ENCODE data around the gene TTLL10.

TTLL10 gene

DNA sequence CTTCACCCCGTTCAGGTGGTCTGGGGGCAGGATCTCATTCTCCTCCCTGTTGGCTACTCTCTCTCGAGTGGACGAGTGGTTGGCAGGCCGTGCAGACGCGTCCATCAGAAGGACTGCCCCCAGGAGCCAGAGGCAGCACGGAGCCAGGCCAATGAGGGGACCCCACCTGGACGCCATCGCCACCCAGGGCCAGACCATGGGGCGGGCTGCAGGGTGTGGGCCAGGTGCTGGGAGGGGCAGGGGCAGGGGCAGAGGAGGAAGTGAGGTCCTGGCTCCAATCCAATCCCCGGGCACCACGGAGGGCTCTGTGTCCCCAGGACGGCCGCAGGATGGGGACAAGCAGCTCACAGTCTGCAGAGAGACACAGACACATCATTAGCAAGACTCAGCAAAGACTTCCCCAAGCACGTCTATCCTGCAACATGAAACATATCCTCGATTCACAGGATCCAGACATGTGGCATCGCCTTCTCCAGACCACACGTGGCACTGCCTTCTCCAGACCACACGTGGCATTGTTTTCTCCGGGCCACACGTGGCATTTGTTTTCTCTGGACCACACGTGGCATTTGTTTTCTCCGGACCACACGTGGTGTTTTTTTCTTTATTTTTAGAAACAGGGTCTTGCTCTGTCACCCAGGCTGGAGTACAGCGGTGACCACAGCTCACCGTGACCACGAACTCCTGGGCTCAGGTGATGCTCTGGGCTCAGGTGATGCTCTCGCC is 55.1 kb downstream of the TTLL10 start:
- Histone ChIP-seq H2AFZ (ENCODE audit: low read depth, low read length) (no peak overlapping the region), H3K4me1 (ENCODE audit: insufficient read depth, low read length) (peaks cover 19% of the 10 kb centered on the region), H3K36me3 (ENCODE audit: insufficient read depth, low read length) (peaks cover 39% of the 10 kb centered on the region), H3K4me3 (ENCODE audit: low read length) (no peak overlapping the region), H3K9me3 (ENCODE audit: low read length) (peaks cover 2% of the 10 kb centered on the region), H3K27me3 (ENCODE audit: insufficient read depth, low read length) (no peaks in the 10 kb centered on the region)

DNA sequence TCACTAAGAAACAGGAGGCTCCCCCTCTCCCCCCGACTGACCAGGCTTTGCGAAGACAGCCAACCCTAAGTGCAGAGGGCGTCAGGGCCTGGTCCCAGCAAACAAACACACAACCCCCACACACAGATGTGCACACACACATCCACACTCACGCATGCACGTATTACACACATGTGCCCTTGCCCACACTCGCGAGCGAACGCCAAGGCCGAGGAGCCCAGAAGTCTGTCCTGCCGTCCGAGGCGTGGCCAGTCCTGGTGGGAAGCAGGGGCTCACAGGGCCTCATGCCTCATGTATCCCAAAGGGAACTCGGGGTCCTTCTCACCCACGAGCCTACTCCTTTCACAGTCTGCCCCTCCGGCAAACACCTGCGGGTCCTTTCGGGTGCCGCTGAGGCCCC is 56.1 kb downstream of the TTLL10 start:
- no peaks in the 10 kb centered on the region for H3K27me3 ChIP-seq (ENCODE audit: insufficient read depth, low read length)
- H3K36me3 ChIP-seq (ENCODE audit: insufficient read depth, low read length) = peaks cover 37% of the 10 kb centered on the region

GRCh38 chr1:1230656-1231399 is 57.1 kb downstream of the TTLL10 start:
- Histone ChIP-seq H3K27me3 (ENCODE audit: insufficient read depth, low read length) (no peaks in the 10 kb centered on the region), H3K36me3 (ENCODE audit: insufficient read depth, low read length) (peaks cover 31% of the 10 kb centered on the region), H3K4me3 (ENCODE audit: low read length) (peak overlapping the region; percentile 89), H3K4me1 (ENCODE audit: insufficient read depth, low read length) (peaks cover 19% of the 10 kb centered on the region), H3K9me3 (ENCODE audit: low read length) (peaks cover 2% of the 10 kb centered on the region), H2AFZ (ENCODE audit: low read depth, low read length) (peak overlapping the region; percentile 55)

More for the DNA sequence above, 56.1 kb downstream of the TTLL10 start:
- no peak overlapping the region for H2AFZ ChIP-seq (ENCODE audit: low read depth, low read length)
- peaks cover 19% of the 10 kb centered on the region for H3K4me1 ChIP-seq (ENCODE audit: insufficient read depth, low read length)
- H3K4me3 ChIP-seq (ENCODE audit: low read length) = no peak overlapping the region
- peaks cover 2% of the 10 kb centered on the region for H3K9me3 ChIP-seq (ENCODE audit: low read length)

- Histone ChIP-seq H3K27me3 (ENCODE audit: insufficient read depth, low read length) (no peaks in the 10 kb centered on the region), H3K9me3 (ENCODE audit: low read length) (peaks cover 2% of the 10 kb centered on the region), H3K4me3 (ENCODE audit: low read length) (peak within 1 kb of the TSS; percentile 89), H3K4me1 (ENCODE audit: insufficient read depth, low read length) (peaks cover 19% of the 10 kb centered on the region), H3K36me3 (ENCODE audit: insufficient read depth, low read length) (peaks cover 24% of the 10 kb centered on the region), H2AFZ (ENCODE audit: low read depth, low read length) (peak within 1 kb of the TSS; percentile 55)
These were observed 57.9 kb downstream of the TTLL10 start, which contains the start of gene SDF4 for GRCh38 chr1:1231400-1232207. Gene SDF4 (minus strand): TSS chr1:1232001. CDS start chr1:1228772, 3,229 bp downstream.

- H3K4me1 ChIP-seq (ENCODE audit: insufficient read depth, low read length) = peaks cover 19% of the 10 kb centered on the region
- H2AFZ ChIP-seq (ENCODE audit: low read depth, low read length) = peak within 1 kb of the TSS; percentile 55
- H3K9me3 ChIP-seq (ENCODE audit: low read length) = peaks cover 2% of the 10 kb centered on the region
- H3K4me3 ChIP-seq (ENCODE audit: low read length) = peak within 1 kb of the TSS; percentile 89
- H3K36me3 ChIP-seq (ENCODE audit: insufficient read depth, low read length) = peaks cover 20% of the 10 kb centered on the region
- H3K27me3 ChIP-seq (ENCODE audit: insufficient read depth, low read length) = no peaks in the 10 kb centered on the region
These were observed 58.6 kb downstream of the TTLL10 start, which contains the start of gene B3GALT6 for GRCh38 chr1:1232208-1232795. Gene B3GALT6 (plus strand): TSS chr1:1232237. CDS start chr1:1232279, 42 bp downstream.

GRCh38 chr1:1232796-1233566 is 59.3 kb downstream of the TTLL10 start:
- H3K4me1 ChIP-seq (ENCODE audit: insufficient read depth, low read length) = peaks cover 24% of the 10 kb centered on the region
- no peaks in the 10 kb centered on the region for H3K27me3 ChIP-seq (ENCODE audit: insufficient read depth, low read length)
- H3K36me3 ChIP-seq (ENCODE audit: insufficient read depth, low read length) = peaks cover 16% of the 10 kb centered on the region
- H3K4me3 ChIP-seq (ENCODE audit: low read length) = peak overlapping the region; percentile 46
- no peak overlapping the region for H2AFZ ChIP-seq (ENCODE audit: low read depth, low read length)
- peaks cover 2% of the 10 kb centered on the region for H3K9me3 ChIP-seq (ENCODE audit: low read length)

DNA sequence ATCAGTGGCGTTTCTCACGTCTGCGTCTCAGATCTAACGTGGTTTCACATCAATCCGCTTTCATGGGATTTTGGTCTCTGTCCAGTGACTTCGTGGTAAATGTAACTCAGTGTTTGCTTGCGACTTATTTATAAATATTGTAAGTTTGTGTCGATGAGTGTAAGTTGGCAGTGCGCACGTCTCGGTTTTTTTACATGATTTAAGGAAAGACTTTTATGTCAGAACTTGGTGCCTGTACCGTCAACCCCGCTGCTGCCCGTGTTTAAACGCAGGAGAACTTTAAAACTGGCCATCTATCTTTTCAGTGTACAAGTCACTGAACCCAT is 59.9 kb downstream of the TTLL10 start:
- no peak overlapping the region for H3K4me3 ChIP-seq (ENCODE audit: low read length)

GRCh38 chr1:1234180-1234808 is 60.6 kb downstream of the TTLL10 start:
- Histone ChIP-seq H3K9me3 (ENCODE audit: low read length) (peaks cover 2% of the 10 kb centered on the region), H2AFZ (ENCODE audit: low read depth, low read length) (no peak overlapping the region), H3K36me3 (ENCODE audit: insufficient read depth, low read length) (peaks cover 8% of the 10 kb centered on the region), H3K4me3 (ENCODE audit: low read length) (no peak overlapping the region), H3K27me3 (ENCODE audit: insufficient read depth, low read length) (no peaks in the 10 kb centered on the region), H3K4me1 (ENCODE audit: insufficient read depth, low read length) (peaks cover 34% of the 10 kb centered on the region)

More for the DNA sequence above, 59.9 kb downstream of the TTLL10 start:
- no peaks in the 10 kb centered on the region for H3K27me3 ChIP-seq (ENCODE audit: insufficient read depth, low read length)
- no peak overlapping the region for H2AFZ ChIP-seq (ENCODE audit: low read depth, low read length)
- H3K4me1 ChIP-seq (ENCODE audit: insufficient read depth, low read length) = peaks cover 29% of the 10 kb centered on the region
- H3K9me3 ChIP-seq (ENCODE audit: low read length) = peaks cover 2% of the 10 kb centered on the region
- peaks cover 10% of the 10 kb centered on the region for H3K36me3 ChIP-seq (ENCODE audit: insufficient read depth, low read length)

GRCh38 chr1:1235016-1235744 is 61.5 kb downstream of the TTLL10 start:
- no peak overlapping the region for H2AFZ ChIP-seq (ENCODE audit: low read depth, low read length)
- no peaks in the 10 kb centered on the region for H3K27me3 ChIP-seq (ENCODE audit: insufficient read depth, low read length)
- H3K4me3 ChIP-seq (ENCODE audit: low read length) = no peak overlapping the region
- peaks cover 41% of the 10 kb centered on the region for H3K4me1 ChIP-seq (ENCODE audit: insufficient read depth, low read length)
- peaks cover 4% of the 10 kb centered on the region for H3K36me3 ChIP-seq (ENCODE audit: insufficient read depth, low read length)
- peaks cover 2% of the 10 kb centered on the region for H3K9me3 ChIP-seq (ENCODE audit: low read length)

- Histone ChIP-seq H3K4me1 (ENCODE audit: insufficient read depth, low read length) (peaks cover 35% of the 10 kb centered on the region), H2AFZ (ENCODE audit: low read depth, low read length) (no peak overlapping the region), H3K36me3 (ENCODE audit: insufficient read depth, low read length) (peaks cover 4% of the 10 kb centered on the region), H3K4me3 (ENCODE audit: low read length) (no peak overlapping the region), H3K9me3 (ENCODE audit: low read length) (peaks cover 2% of the 10 kb centered on the region), H3K27me3 (ENCODE audit: insufficient read depth, low read length) (no peaks in the 10 kb centered on the region)
These were observed 62.6 kb downstream of the TTLL10 start for GRCh38 chr1:1236176-1236763.

Measured in neuron (in vitro differentiated cells).